ENCODE results near the gene SCT. TPM values are rescaled to one million over a fixed set of nuclear protein-coding genes. Genes with fewer than 3 reads are reported as not detected.

Gene SCT
- total RNA-seq, 1 experiment from 2014 or later, result not detected

GRCh38 chr11:578276-579035 lies 48.5 kb downstream of the SCT start:
- in situ Hi-C loops (cut with HindIII; ENCODE audit: low pct_unique_long_range_greater_than_20kb, low sequenced_read_pairs), result no loop called here
- DNase-seq (ENCODE audit: low read depth, low spot score), result no peak

DNA sequence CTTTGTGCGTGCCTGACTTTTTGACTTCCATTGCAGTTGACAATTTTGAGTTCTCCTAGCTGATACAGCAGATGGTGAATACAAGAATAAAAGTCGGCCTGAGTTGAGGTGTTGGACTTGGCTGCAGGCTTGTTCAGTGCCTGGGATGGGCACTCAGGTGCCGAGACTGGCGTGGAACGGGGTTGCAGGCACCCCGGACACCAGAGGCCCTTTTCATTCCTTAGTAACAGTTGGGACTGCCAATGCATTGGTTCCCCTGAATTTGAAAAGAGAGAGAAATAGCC lies 49.4 kb downstream of the SCT start:
- in situ Hi-C loops (cut with HindIII; ENCODE audit: low pct_unique_long_range_greater_than_20kb, low sequenced_read_pairs), result no loop called here

GRCh38 chr11:576811-577610 lies 50.0 kb downstream of the SCT start:
- in situ Hi-C loops (cut with HindIII; ENCODE audit: low pct_unique_long_range_greater_than_20kb, low sequenced_read_pairs), result no loop called here
- DNase-seq (ENCODE audit: low read depth, low spot score), result no peak

More for the DNA sequence above, 49.4 kb downstream of the SCT start:
- DNase-seq (ENCODE audit: low read depth, low spot score), result no peak

Other genes starting within 250 kb of the SCT start
- not detected in 2 replicates for gene PKP3, start 233.0 kb downstream of the SCT start, total RNA-seq (2014; rRNA removed; shearing (Covaris generic))
- gene SIGIRR, start 212.2 kb downstream of the SCT start, total RNA-seq (2014; rRNA removed; shearing (Covaris generic)), result 23.4 and 25.6 TPM in 2 replicates
- not detected in 2 replicates for gene ANO9, start 185.2 kb downstream of the SCT start, total RNA-seq (2014; rRNA removed; shearing (Covaris generic))
- 41.7 and 45.6 TPM in 2 replicates for gene PTDSS2, start 176.9 kb downstream of the SCT start, total RNA-seq (2014; rRNA removed; shearing (Covaris generic))
- gene RNH1, start 119.9 kb downstream of the SCT start, total RNA-seq (2014; rRNA removed; shearing (Covaris generic)), result 178 and 180 TPM in 2 replicates
- 48.3 and 55.6 TPM in 2 replicates for gene HRAS, start 91.6 kb downstream of the SCT start, total RNA-seq (2014; rRNA removed; shearing (Covaris generic))
- gene LRRC56, start 89.7 kb downstream of the SCT start, total RNA-seq (2014; rRNA removed; shearing (Covaris generic)), result 0.11 and 0.13 TPM in 2 replicates
- 1.8 and 2.1 TPM in 2 replicates for gene LMNTD2, start 66.4 kb downstream of the SCT start, total RNA-seq (2014; rRNA removed; shearing (Covaris generic))
- gene RASSF7, start 66.2 kb downstream of the SCT start, total RNA-seq (2014; rRNA removed; shearing (Covaris generic)), result 7.8 and 8.0 TPM in 2 replicates
- 22.0 and 22.6 TPM in 2 replicates for gene PHRF1, start 50.7 kb downstream of the SCT start, total RNA-seq (2014; rRNA removed; shearing (Covaris generic))
- 3.5 and 3.7 TPM in 2 replicates for gene IRF7, start 11.2 kb downstream of the SCT start, total RNA-seq (2014; rRNA removed; shearing (Covaris generic))
- gene CDHR5, start 2.2 kb downstream of the SCT start, total RNA-seq (2014; rRNA removed; shearing (Covaris generic)), result not detected in 2 replicates
- not detected in 2 replicates for gene DRD4, start 10.1 kb upstream of the SCT start, total RNA-seq (2014; rRNA removed; shearing (Covaris generic))
- gene DEAF1, start 68.0 kb upstream of the SCT start, total RNA-seq (2014; rRNA removed; shearing (Covaris generic)), result 26.1 and 33.8 TPM in 2 replicates
- 6.5 and 10.8 TPM in 2 replicates for gene TMEM80, start 68.6 kb upstream of the SCT start, total RNA-seq (2014; rRNA removed; shearing (Covaris generic))
- 0.61 and 3.0 TPM in 2 replicates for gene EPS8L2, start 79.0 kb upstream of the SCT start, total RNA-seq (2014; rRNA removed; shearing (Covaris generic))
- 206 and 219 TPM in 2 replicates for gene TALDO1, start 120.3 kb upstream of the SCT start, total RNA-seq (2014; rRNA removed; shearing (Covaris generic))
- 22.8 and 23.0 TPM in 2 replicates for gene GATD1, start 150.3 kb upstream of the SCT start, total RNA-seq (2014; rRNA removed; shearing (Covaris generic))
- 0.53 TPM in 1 of 2 replicates, not detected in the other for gene CEND1, start 162.9 kb upstream of the SCT start, total RNA-seq (2014; rRNA removed; shearing (Covaris generic))
- 16.2 and 16.3 TPM in 2 replicates for gene SLC25A22, start 171.1 kb upstream of the SCT start, total RNA-seq (2014; rRNA removed; shearing (Covaris generic))
- gene PIDD1, start 178.1 kb upstream of the SCT start, total RNA-seq (2014; rRNA removed; shearing (Covaris generic)), result 4.2 and 6.1 TPM in 2 replicates
- gene RPLP2, start 182.8 kb upstream of the SCT start, total RNA-seq (2014; rRNA removed; shearing (Covaris generic)), result 1,043 and 1,055 TPM in 2 replicates
- gene PNPLA2, start 191.7 kb upstream of the SCT start, total RNA-seq (2014; rRNA removed; shearing (Covaris generic)), result 6.3 and 7.9 TPM in 2 replicates
- gene CRACR2B, start 200.7 kb upstream of the SCT start, total RNA-seq (2014; rRNA removed; shearing (Covaris generic)), result not detected in 2 replicates
- gene CD151, start 205.8 kb upstream of the SCT start, total RNA-seq (2014; rRNA removed; shearing (Covaris generic)), result 228 and 233 TPM in 2 replicates
- 397 and 411 TPM in 2 replicates for gene POLR2L, start 215.3 kb upstream of the SCT start, total RNA-seq (2014; rRNA removed; shearing (Covaris generic))
- gene TSPAN4, start 215.7 kb upstream of the SCT start, total RNA-seq (2014; rRNA removed; shearing (Covaris generic)), result 150 and 167 TPM in 2 replicates